ENCODE results near the gene ZNF765. TPM values are rescaled to one million over a fixed set of nuclear protein-coding genes. Genes with fewer than 3 reads are reported as not detected.
"Not testable (repeated sequence)": the region's sequence is repeated elsewhere in the genome, so short reads cannot be mapped to it uniquely, and the experiment has no call there.

The ZNF765 gene
- total RNA-seq, 2 experiments from 2014 or later, result 11.8 to 12.5 TPM

DNA sequence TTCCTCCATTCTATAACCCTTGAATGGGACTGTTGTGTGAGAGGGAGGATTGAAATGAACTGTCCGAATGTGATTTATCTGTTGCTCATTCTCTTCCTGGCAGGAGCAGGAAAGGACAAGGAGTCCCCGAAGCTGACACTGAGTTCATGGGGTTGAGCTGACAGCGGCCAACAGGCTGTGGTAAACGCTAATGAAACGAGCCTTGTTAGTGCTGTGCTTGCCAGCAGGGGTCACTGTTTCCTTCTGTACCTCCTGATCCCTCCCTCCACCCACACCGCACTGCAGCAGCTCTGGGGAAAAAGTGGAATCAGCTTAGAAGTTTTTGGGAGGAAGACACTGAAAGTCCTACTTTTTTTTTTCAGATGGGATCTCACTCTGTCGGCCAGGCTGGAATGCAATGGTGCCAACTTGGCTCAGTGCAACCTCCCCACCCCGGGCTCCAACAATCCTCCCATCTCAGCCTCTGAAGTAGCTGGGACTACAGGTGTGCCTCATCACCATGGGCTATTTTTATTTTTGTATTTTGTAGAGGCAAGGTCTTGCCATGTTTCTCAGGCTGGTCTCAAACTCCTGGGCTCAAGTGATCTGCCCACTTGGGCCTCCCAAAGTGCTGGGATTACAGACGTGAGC, 30.1 kb downstream of the ZNF765 start:
- POLR2A ChIA-PET, result no interaction called here
- peak; percentile 76 for DNase-seq
- ATAC-seq, result peak; percentile 90
- H3K4me1 Mint-ChIP-seq (ENCODE audit: low read depth), result peaks cover 2% of the 10 kb centered on the region
- CTCF ChIA-PET, result interaction anchor here (0.6 to 2.4 kb wide), 9 partner anchors 33 to 1648 kb away, joined by 3 to 9 read pairs (median 3); partner anchors contain the start of gene ZNF845
- no peaks in the 10 kb centered on the region for H3K27me3 Mint-ChIP-seq (ENCODE audit: low read depth)
- no peak overlapping the region for H3K27ac Mint-ChIP-seq
- H3K36me3 Mint-ChIP-seq (ENCODE audit: low read depth), result no peaks in the 10 kb centered on the region
- H3K9me3 Mint-ChIP-seq (ENCODE audit: insufficient read depth), result no peaks in the 10 kb centered on the region
- no peak overlapping the region for H3K4me3 Mint-ChIP-seq

DNA sequence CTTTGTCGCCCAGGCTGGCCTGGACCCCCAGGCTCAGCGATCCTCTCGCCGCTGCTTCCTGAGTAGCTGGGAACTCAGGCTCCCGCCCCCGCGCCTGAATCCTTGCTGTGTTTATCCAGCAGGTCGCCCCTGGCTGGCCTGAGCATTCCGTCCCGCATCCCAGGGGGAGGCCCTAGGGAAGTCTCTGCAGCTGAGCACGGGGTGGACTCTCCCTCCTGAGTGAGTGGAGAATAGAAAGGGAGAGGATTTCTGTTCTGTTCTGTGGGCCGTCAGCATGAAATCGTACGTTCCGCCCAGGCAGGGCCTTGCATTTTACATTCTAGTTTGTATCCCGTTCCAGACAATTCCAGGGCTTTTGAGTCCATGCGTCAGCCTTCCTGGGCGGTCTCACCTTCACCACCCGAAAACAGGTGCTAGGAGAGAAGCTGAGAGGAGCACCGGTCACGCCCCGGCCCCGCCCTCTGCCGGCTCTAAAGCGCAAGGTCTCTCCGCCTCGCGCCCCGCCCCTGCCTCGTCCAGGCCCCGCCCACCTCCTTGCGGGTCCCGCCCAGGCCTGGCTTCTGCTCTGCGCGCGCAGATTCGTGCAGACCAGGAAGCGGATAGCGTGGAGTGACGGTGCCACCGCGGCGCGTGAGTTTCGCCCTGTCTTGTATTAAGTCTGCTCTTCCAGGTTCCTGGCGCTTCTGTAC, 36.6 kb downstream of the ZNF765 start, which contains the start of gene ZNF761:
Gene ZNF761 (plus strand): TSS at position 586 of the 689 bp plus-strand sequence. CDS start 15,285 bp downstream, outside the sequence.
- H3K9me3 Mint-ChIP-seq (ENCODE audit: insufficient read depth), result peaks cover 24% of the 10 kb centered on the region
- peaks cover 25% of the 10 kb centered on the region for H3K4me1 Mint-ChIP-seq (ENCODE audit: low read depth)
- H3K27me3 Mint-ChIP-seq (ENCODE audit: low read depth), result no peaks in the 10 kb centered on the region
- DNase-seq (peak; percentile 97), ATAC-seq (peak; percentile 99)
- H3K4me3 Mint-ChIP-seq, result peak within 1 kb of the TSS; percentile 90
- H3K27ac Mint-ChIP-seq, result peak within 1 kb of the TSS; percentile 92
- ChIA-PET POLR2A (interaction anchor here (0.5 to 1.4 kb wide), 5 partner anchors 36 to 1935 kb away, joined by 3 to 5 read pairs (median 3); partner anchors contain the start of gene ZNF765), CTCF (interaction anchor here (0.6 to 1.2 kb wide), 2 partner anchors 236 to 357 kb away, joined by 3 read pairs; no protein-coding TSS in a partner anchor)
- peaks cover 41% of the 10 kb centered on the region for H3K36me3 Mint-ChIP-seq (ENCODE audit: low read depth)

DNA sequence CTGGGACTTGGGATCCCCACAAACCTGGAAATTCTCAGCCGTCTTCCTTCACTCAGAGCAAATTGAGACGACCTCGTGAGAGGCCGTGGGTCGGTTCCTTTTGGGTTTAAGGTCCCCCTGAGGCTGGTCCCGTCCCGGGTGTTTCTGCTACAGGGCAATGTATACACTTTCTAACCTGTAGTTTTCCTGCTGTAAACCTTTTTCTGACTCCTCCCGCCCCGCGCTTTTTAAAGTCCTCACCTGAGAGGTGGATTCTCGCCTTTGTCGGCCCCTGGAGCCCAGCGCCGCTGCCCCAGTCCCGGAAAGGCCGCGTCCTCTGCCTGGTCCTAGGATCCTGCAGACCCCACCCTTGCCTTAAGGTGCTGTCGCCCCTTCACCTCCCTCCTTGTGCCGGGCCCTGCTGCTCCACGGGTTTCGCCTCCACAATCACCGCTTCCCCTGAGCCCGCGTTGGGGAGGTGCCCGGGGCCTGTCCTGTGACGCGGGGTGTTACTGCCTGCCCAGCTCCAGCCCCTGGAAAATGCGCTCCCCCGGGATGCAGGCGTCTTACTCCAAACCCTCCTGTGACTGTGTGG, 37.2 kb downstream of the ZNF765 start:
- POLR2A ChIA-PET, result interaction anchor here (0.6 to 1.4 kb wide), 3 partner anchors 37 to 1015 kb away, joined by 3 to 5 read pairs (median 5); partner anchors contain the start of gene ZNF765
- DNase-seq (peak; percentile 40), ATAC-seq (peak; percentile 43)
- Mint-ChIP-seq H3K27ac (peak overlapping the region; percentile 92), H3K4me1 (ENCODE audit: low read depth) (peaks cover 25% of the 10 kb centered on the region), H3K4me3 (peak overlapping the region; percentile 90), H3K9me3 (ENCODE audit: insufficient read depth) (peaks cover 26% of the 10 kb centered on the region), H3K36me3 (ENCODE audit: low read depth) (peaks cover 46% of the 10 kb centered on the region), H3K27me3 (ENCODE audit: low read depth) (no peaks in the 10 kb centered on the region)
- CTCF ChIA-PET, result interaction anchor here (1.2 kb wide), 1 partner anchor 237 kb away, joined by 3 read pairs; no protein-coding TSS in a partner anchor

DNA sequence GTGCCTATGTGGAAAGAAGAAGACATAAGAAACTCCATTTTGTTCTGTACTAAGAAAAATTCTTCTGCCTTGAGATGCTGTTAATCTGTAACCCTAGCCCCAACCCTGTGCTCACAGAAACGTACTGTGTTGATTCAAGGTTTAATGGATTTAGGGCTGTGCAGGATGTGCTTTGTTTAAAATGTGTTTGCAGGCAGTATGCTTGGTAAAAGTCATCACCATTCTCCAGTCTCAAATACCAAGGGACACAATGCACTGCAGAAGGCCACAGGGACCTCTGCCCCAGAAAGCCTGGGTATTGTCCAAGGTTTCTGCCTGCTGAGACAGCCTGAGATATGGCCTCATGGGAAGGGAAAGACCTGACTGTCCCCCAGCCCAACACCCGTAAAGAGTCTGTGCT, 48.9 kb downstream of the ZNF765 start:
- peaks cover 89% of the 10 kb centered on the region for H3K36me3 Mint-ChIP-seq (ENCODE audit: low read depth)
- H3K27ac Mint-ChIP-seq; H3K4me1 Mint-ChIP-seq (ENCODE audit: low read depth); ATAC-seq; DNase-seq; CTCF ChIA-PET; H3K4me3 Mint-ChIP-seq; H3K27me3 Mint-ChIP-seq (ENCODE audit: low read depth); POLR2A ChIA-PET: not testable (repeated sequence)
- H3K9me3 Mint-ChIP-seq (ENCODE audit: insufficient read depth), result peaks cover 40% of the 10 kb centered on the region

DNA sequence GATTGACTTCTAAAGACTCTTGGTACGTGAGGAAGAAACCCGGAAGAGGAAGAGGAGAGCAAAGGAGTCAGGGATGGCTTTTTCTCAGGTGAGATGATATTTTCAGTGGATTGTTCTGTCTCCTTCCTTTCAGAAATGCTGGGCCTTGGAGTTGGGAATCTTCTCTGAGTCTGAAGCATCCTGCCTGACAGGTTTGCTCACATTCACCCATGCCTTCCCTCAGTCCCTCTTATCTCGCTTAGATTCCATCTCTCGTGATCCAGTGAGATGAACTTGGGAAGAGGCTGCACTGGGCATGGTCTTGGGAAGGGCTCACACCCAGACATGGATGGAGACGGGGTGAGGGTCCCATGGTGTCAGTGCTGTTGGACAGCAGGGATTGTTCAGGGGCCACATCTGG, 52.2 kb downstream of the ZNF765 start:
- H3K27ac Mint-ChIP-seq; H3K4me3 Mint-ChIP-seq; CTCF ChIA-PET; ATAC-seq; DNase-seq; H3K27me3 Mint-ChIP-seq (ENCODE audit: low read depth); H3K4me1 Mint-ChIP-seq (ENCODE audit: low read depth); POLR2A ChIA-PET: not testable (repeated sequence)
- Mint-ChIP-seq H3K36me3 (ENCODE audit: low read depth) (peaks cover 90% of the 10 kb centered on the region), H3K9me3 (ENCODE audit: insufficient read depth) (peaks cover 37% of the 10 kb centered on the region)

DNA sequence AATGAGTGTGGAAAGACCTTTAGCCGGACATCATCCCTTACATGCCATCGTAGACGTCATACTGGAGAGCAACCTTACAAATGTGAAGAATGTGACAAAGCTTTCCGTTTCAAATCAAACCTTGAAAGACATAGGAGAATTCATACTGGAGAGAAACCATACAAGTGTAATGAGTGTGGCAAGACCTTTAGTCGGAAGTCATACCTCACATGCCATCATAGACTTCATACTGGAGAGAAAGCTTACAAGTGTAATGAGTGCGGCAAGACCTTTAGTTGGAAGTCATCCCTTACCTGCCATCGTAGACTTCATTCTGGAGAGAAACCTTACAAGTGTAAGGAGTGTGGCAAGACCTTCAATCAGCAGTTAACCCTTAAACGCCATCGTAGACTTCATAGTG, 60.9 kb downstream of the ZNF765 start:
- ChIA-PET POLR2A (no interaction called here), CTCF (no interaction called here)
- no peak for ATAC-seq
- Mint-ChIP-seq H3K9me3 (ENCODE audit: insufficient read depth) (peaks cover 59% of the 10 kb centered on the region), H3K4me1 (ENCODE audit: low read depth) (no peaks in the 10 kb centered on the region), H3K27me3 (ENCODE audit: low read depth) (no peaks in the 10 kb centered on the region), H3K4me3 (no peak overlapping the region), H3K36me3 (ENCODE audit: low read depth) (peaks cover 79% of the 10 kb centered on the region), H3K27ac (no peak overlapping the region)
- DNase-seq, result no peak

DNA sequence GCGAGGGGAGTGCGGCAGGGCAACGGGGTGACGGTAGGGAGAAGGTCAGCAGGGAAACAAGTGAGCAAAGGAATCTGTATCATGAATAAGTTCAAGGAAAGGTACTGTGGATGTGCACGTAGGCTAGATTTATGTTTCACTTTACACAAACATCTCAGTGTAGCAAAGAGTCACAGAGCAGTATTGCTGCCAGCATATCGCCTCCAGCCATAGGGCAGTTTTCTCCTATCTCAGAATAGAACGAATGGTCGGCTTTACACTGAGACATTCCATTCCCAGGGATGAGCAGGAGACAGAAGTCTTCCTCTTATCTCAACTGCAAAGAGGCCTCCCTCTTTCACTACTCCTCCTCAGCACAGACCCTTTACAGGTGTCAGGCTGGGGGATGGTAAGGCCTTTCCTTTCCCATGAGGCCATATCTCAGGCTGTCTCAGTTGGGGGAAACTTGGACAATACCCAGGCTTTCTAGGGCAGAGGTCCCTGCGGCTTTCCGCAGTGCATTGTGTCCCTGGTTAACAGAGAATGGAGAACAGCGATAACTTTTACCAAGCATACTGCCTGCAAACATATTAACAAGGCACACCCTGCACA, 65.3 kb downstream of the ZNF765 start:
- POLR2A ChIA-PET; CTCF ChIA-PET; H3K27ac Mint-ChIP-seq; H3K4me1 Mint-ChIP-seq (ENCODE audit: low read depth); H3K27me3 Mint-ChIP-seq (ENCODE audit: low read depth); DNase-seq; ATAC-seq; H3K4me3 Mint-ChIP-seq: not testable (repeated sequence)
- Mint-ChIP-seq H3K9me3 (ENCODE audit: insufficient read depth) (peaks cover 72% of the 10 kb centered on the region), H3K36me3 (ENCODE audit: low read depth) (peaks cover 53% of the 10 kb centered on the region)

DNA sequence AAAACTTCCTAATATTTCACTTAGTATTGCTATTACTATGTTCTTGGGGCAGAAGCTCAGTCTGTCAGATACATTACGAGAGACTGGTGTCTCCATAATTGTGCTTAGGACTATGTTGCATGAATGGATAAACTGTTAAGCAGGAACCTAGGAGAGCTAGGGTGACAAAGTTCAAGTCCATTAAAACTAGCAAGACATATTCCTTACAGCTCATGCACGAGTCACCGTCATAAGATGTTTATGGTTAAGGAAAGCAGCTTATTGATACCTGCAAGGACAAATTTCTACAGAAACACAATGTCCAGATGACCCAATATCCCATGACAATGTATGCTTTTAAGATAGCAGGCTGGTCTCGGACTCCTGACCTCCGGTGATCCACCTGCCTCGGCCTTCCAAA, 66.9 kb downstream of the ZNF765 start:
- POLR2A ChIA-PET, result no interaction called here
- Mint-ChIP-seq H3K27me3 (ENCODE audit: low read depth) (peaks cover 9% of the 10 kb centered on the region), H3K9me3 (ENCODE audit: insufficient read depth) (peaks cover 59% of the 10 kb centered on the region), H3K4me3 (no peak overlapping the region), H3K36me3 (ENCODE audit: low read depth) (peaks cover 39% of the 10 kb centered on the region), H3K4me1 (ENCODE audit: low read depth) (peaks cover 3% of the 10 kb centered on the region), H3K27ac (no peak overlapping the region)
- no peak for ATAC-seq
- no peak for DNase-seq
- CTCF ChIA-PET, result no interaction called here

DNA sequence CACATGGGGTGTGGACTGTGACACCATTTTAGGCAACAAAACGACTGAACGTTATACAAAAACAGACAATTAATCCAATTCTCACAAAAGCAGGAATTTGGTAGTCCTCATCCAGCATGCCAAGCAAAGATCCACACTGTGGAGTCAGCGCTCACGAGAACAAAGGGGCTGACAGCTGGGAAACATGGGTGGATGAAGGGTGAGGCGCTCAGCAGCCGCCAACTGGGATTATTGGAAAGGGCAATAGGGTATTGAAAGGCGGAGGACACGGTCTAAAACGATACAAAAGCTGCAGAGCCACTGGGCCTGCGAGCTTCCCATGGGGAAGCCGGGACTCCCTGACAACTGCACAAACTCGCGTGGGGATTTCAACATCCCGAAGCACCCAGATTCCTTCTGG, 67.9 kb downstream of the ZNF765 start:
- H3K36me3 Mint-ChIP-seq (ENCODE audit: low read depth), result peaks cover 35% of the 10 kb centered on the region
- H3K4me1 Mint-ChIP-seq (ENCODE audit: low read depth), result peaks cover 7% of the 10 kb centered on the region
- H3K4me3 Mint-ChIP-seq, result no peak overlapping the region
- no peak overlapping the region for H3K27ac Mint-ChIP-seq
- DNase-seq, result no peak
- ATAC-seq, result no peak
- peaks cover 9% of the 10 kb centered on the region for H3K27me3 Mint-ChIP-seq (ENCODE audit: low read depth)
- ChIA-PET POLR2A (no interaction called here), CTCF (no interaction called here)
- H3K9me3 Mint-ChIP-seq (ENCODE audit: insufficient read depth), result peaks cover 53% of the 10 kb centered on the region

DNA sequence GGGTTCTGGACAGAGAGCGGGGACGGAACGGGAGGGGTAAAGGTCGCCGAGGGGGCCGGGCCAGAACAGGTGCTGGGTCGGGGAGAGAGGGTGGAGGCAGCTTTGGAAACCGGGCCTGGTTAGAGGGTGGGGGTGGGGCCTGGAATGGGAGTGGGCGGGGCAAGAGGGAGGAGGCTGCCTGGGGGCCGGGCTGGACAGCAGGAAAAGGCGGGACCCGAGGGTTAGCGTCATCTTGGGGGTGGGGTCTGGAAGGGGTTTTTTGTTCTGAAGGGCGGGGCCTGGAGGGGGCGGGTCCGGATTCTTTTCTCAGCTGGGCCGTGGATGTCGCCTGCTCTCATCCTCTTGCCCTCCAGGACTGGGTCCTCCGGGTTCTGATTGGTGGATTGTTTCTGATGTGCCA, 68.3 kb downstream of the ZNF765 start:
- ATAC-seq, result no peak
- peak; percentile 23 for DNase-seq
- Mint-ChIP-seq H3K4me3 (no peak overlapping the region), H3K36me3 (ENCODE audit: low read depth) (peaks cover 33% of the 10 kb centered on the region), H3K27me3 (ENCODE audit: low read depth) (peaks cover 9% of the 10 kb centered on the region), H3K4me1 (ENCODE audit: low read depth) (peaks cover 8% of the 10 kb centered on the region), H3K27ac (no peak overlapping the region), H3K9me3 (ENCODE audit: insufficient read depth) (peaks cover 49% of the 10 kb centered on the region)
- CTCF ChIA-PET, result no interaction called here
- POLR2A ChIA-PET, result no interaction called here

DNA sequence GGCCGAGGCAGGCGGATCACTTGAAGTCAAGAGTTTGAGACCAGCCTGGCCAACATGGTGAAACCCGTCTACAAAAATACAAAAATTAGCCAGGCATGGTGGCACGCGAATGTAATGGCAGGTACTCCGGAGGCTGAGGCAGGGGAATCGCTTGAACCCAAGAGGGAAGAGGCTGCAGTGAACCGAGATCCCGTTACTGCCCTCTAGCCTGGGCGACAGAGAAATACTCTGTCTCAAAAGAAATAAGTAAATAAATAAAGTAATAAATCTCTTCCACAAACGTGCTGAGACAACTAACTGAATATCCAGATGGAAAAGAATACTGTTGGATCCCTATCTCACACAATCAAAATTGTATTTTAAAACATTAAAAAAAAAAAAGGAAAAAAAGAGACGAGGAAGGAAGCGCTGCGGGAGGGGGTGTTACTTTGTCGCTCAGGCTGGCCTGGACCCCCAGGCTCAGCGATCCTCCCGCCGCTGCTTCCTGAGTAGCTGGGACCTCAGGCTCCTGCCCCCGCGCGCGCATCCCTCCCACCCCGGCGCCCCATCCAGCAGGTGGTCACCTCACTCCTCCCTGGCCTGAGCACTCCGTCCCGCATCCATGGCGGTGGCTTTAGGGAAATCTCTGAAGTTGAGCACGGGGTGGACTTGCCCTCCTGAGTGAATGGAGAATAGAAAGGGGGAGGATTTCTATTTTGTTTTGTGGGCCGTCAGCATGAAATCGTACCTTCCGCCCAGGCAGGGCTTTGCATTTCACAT, 72.0 kb downstream of the ZNF765 start:
- ChIA-PET CTCF (no interaction called here), POLR2A (no interaction called here)
- Mint-ChIP-seq H3K9me3 (ENCODE audit: insufficient read depth) (peaks cover 24% of the 10 kb centered on the region), H3K4me1 (ENCODE audit: low read depth) (peaks cover 15% of the 10 kb centered on the region), H3K27me3 (ENCODE audit: low read depth) (peaks cover 9% of the 10 kb centered on the region), H3K36me3 (ENCODE audit: low read depth) (peaks cover 31% of the 10 kb centered on the region), H3K4me3 (peak overlapping the region; percentile 89), H3K27ac (peak overlapping the region; percentile 90)
- DNase-seq (no peak), ATAC-seq (peak; percentile 22)

Measured in activated CD8-positive, alpha-beta T cell treated with anti-CD3 and anti-CD28 coated beads, Interleukin-2, amount 10 ng/mL, durations not matched to agents 7 days and 5 days (primary cell).